ENCODE data around the gene SLC39A10.

DNA sequence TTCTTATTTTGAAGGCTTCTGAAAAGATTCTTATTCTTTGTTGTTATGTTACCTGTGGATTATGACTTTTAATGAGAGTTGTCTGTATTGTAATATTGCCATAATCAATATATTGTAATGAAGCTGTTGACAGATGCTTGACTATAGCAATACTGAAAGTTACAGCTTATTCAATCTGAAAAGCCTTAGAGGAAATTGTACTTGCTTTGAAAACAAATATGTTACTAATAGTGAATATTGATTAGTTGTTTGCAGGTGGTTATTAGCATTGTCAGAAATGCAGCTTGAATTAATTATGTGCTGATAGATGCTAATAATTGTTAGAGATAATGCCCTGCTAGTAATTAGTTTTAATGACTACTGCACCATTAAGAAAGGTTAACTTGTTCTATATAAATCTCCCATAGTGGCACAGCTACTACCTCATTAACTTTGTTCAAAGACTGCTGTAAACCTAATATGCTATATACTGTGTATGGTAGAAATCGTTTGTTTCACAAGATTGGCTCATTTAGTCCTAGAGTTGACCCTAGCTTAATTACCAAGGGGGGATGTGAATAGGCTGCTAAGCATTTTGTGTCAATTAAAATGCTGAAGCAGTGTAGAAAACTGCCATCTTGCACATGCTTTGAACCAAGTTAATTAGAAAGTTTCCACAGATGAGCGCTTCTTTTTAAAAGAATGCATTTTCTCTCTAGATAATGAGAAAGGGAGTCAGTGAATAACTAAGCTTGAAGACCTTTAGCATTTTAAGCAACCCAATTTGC lies 30.5 kb downstream of the SLC39A10 start:
- TF ChIP-seq POLR2AphosphoS5 (IDR thresholded peaks at IDR 0.05; ENCODE audit: low read depth, low read length) (no peak), CTCF (IDR thresholded peaks at IDR 0.05) (no peak), CHD2 (IDR thresholded peaks at IDR 0.05; ENCODE audit: low read length, partially characterized antibody) (no peak), IRF3 (IDR thresholded peaks at IDR 0.05; ENCODE audit: low read depth, low read length) (no peak)
- TF ChIP-seq, protein P1, sequence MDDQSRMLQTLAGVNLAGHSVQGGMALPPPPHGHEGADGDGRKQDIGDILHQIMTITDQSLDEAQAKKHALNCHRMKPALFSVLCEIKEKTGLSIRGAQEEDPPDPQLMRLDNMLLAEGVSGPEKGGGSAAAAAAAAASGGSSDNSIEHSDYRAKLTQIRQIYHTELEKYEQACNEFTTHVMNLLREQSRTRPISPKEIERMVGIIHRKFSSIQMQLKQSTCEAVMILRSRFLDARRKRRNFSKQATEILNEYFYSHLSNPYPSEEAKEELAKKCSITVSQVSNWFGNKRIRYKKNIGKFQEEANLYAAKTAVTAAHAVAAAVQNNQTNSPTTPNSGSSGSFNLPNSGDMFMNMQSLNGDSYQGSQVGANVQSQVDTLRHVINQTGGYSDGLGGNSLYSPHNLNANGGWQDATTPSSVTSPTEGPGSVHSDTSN (IDR thresholded peaks at IDR 0.05), result no peak
